GM23338 (cell line): ENCODE results near the gene TARS1. TPM values are rescaled to one million over a fixed set of nuclear protein-coding genes. Genes with fewer than 3 reads are reported as not detected.

Experiments
- ATAC-seq: fragments of 200-7000 bp; cut with Tn5 transposase; 3 replicates; pipeline ENCODE4 v1.9.1; 2020
- DNase-seq: peaks from one replicate; pipeline ENCODE4 v3.0.0-alpha.2; 2015; ENCODE audit warnings: low spot score
- H2AFZ ChIP-seq: fragments of 200-600 bp; sonication (generic); 2 replicates; pipeline ENCODE4 v1.8.0; 2016; ENCODE audit warnings: antibody characterized with exemption, mild to moderate bottlenecking, moderate library complexity
- H3F3A ChIP-seq: fragments of 200-600 bp; sonication (generic); replicated peaks from 2 replicates; pipeline ENCODE4 v1.8.0; 2017; ENCODE audit warnings: antibody characterized with exemption, mixed run types, low read depth
- H3K27ac ChIP-seq: fragments of 200-600 bp; sonication (generic); 2 replicates; pipeline ENCODE4 v1.6.1; 2016; ENCODE audit warnings: low read depth
- H3K27me3 ChIP-seq: fragments of 200-600 bp; sonication (generic); 2 replicates; pipeline ENCODE4 v1.8.0; 2016; ENCODE audit warnings: mild to moderate bottlenecking, mixed run types, moderate library complexity; ENCODE audit not compliant: insufficient read depth
- H3K36me3 ChIP-seq: fragments of 200-600 bp; sonication (generic); 2 replicates; pipeline ENCODE4 v1.8.0; 2016; ENCODE audit warnings: mild to moderate bottlenecking; ENCODE audit not compliant: insufficient read depth
- H3K4me1 ChIP-seq: fragments of 200-600 bp; sonication (generic); 2 replicates; pipeline ENCODE4 v1.8.0; 2016; ENCODE audit warnings: mild to moderate bottlenecking, moderate library complexity; ENCODE audit not compliant: insufficient read depth
- H3K4me2 ChIP-seq: fragments of 200-600 bp; sonication (generic); 2 replicates; pipeline ENCODE4 v1.7.1; 2017; ENCODE audit warnings: mixed run types
- H3K4me3 ChIP-seq: fragments of 200-600 bp; sonication (generic); 2 replicates; pipeline ENCODE4 v1.6.1; 2016; ENCODE audit warnings: mixed run types
- H3K79me2 ChIP-seq: fragments of 200-600 bp; sonication (generic); replicated peaks from 2 replicates; pipeline ENCODE4 v1.8.0; 2017; ENCODE audit warnings: mild to moderate bottlenecking; ENCODE audit not compliant: insufficient read depth
- H3K9me2 ChIP-seq: fragments of 200-600 bp; sonication (generic); 2 replicates; pipeline ENCODE4 v1.8.0; 2017; ENCODE audit not compliant: insufficient read depth
- H4K20me1 ChIP-seq: fragments of 200-600 bp; sonication (generic); replicated peaks from 2 replicates; pipeline ENCODE4 v1.8.0; 2017; ENCODE audit warnings: mild to moderate bottlenecking; ENCODE audit not compliant: insufficient read depth
- H3K27ac Mint-ChIP-seq: 2 replicates; pipeline ENCODE4 v1.8.0; 2020; ENCODE audit warnings: inconsistent platforms, mild to moderate bottlenecking, moderate library complexity, mixed read lengths
- H3K27me3 Mint-ChIP-seq: 3 replicates; pipeline ENCODE4 v1.8.0; 2022; ENCODE audit warnings: low read depth, mild to moderate bottlenecking, moderate library complexity, mixed read lengths, inconsistent platforms; ENCODE audit not compliant: insufficient read depth, poor library complexity
- H3K36me3 Mint-ChIP-seq: 3 replicates; pipeline ENCODE4 v1.8.0; 2021; ENCODE audit warnings: low read depth, mild to moderate bottlenecking, inconsistent platforms, moderate library complexity, mixed read lengths
- H3K4me1 Mint-ChIP-seq: 3 replicates; pipeline ENCODE4 v1.8.0; 2020; ENCODE audit warnings: mild to moderate bottlenecking, inconsistent platforms, mixed read lengths
- H3K4me3 Mint-ChIP-seq: 3 replicates; pipeline ENCODE4 v1.8.0; 2021; ENCODE audit warnings: moderate library complexity, mild to moderate bottlenecking, inconsistent platforms, mixed read lengths
- H3K9me3 Mint-ChIP-seq: 3 replicates; pipeline ENCODE4 v1.8.0; 2020; ENCODE audit warnings: moderate library complexity, mild to moderate bottlenecking, inconsistent platforms, mixed read lengths
- CTCF ChIP-seq, 2 experiments: fragments of 200-600 bp in 1 of 2; sonication (generic) in 1 of 2; conservative IDR thresholded peaks; 2 replicates each; pipeline versions ENCODE4 v1.5.1 to v1.6.1; 2016 to 2017; ENCODE audit warnings: antibody characterized with exemption in 2 of 2, low read depth in 2 of 2, mild to moderate bottlenecking in 2 of 2, moderate library complexity in 1 of 2
- NANOG ChIP-seq: IDR thresholded peaks from 2 replicates; pipeline ENCODE4 v1.6.1; 2016; ENCODE audit warnings: antibody characterized with exemption, borderline replicate concordance
- POLR2AphosphoS5 ChIP-seq: IDR thresholded peaks from 2 replicates; pipeline ENCODE4 v1.6.1; 2016; ENCODE audit warnings: antibody characterized with exemption, low read depth
- STAT1 ChIP-seq: IDR thresholded peaks from one replicate; pipeline ENCODE4 v1.6.1; 2016; ENCODE audit warnings: antibody characterized with exemption; ENCODE audit not compliant: unreplicated experiment
- ZNF331 ChIP-seq: fragments of 250-450 bp; sonication (Bioruptor Pico); IDR thresholded peaks from 2 replicates; pipeline ENCODE4 v1.5.0; 2020; ENCODE audit warnings: low read depth, mild to moderate bottlenecking, moderate library complexity
- polyA plus RNA-seq: library from polyadenylated mRNA; unstranded; fragments of >200 nt; fragmentation: Nextera tagmentation; extraction: Ambion mirVana; gene quantifications from 2 replicates; pipeline ENCODE4 v1.2.1, GENCODE V29; 2016
- total RNA-seq: library from RNA; depleted of rRNA; stranded (reverse); fragments of >200 nt; shearing (Covaris generic); gene quantifications from 2 replicates; pipeline ENCODE4 v1.2.3, GENCODE V29; 2014
- TF ChIP-seq, protein P1 (sequence below): IDR thresholded peaks from 2 replicates; pipeline ENCODE4 v1.6.1; 2016; ENCODE audit warnings: antibody characterized with exemption
- TF ChIP-seq, protein P2 (sequence below): fragments of 250-450 bp; sonication (Bioruptor Pico); IDR thresholded peaks from 2 replicates; pipeline ENCODE4 v1.5.0; 2020; ENCODE audit warnings: mild to moderate bottlenecking, moderate library complexity

TARS1 gene
- total and polyA plus RNA-seq, 2 experiments from 2014 or later: 458 to 473 TPM

- H3K4me2 ChIP-seq: no peak overlapping the region
These were observed 48.8 kb downstream of the TARS1 start for GRCh38 chr5:33489481-33490067.

More at GRCh38 chr5:33489481-33490067, 48.8 kb downstream of the TARS1 start:
- TF ChIP-seq, protein P1, sequence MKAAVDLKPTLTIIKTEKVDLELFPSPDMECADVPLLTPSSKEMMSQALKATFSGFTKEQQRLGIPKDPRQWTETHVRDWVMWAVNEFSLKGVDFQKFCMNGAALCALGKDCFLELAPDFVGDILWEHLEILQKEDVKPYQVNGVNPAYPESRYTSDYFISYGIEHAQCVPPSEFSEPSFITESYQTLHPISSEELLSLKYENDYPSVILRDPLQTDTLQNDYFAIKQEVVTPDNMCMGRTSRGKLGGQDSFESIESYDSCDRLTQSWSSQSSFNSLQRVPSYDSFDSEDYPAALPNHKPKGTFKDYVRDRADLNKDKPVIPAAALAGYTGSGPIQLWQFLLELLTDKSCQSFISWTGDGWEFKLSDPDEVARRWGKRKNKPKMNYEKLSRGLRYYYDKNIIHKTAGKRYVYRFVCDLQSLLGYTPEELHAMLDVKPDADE: no peak
- TF ChIP-seq CTCF (conservative IDR thresholded peaks at IDR 0.05; ENCODE audit: low read depth in 2 of 2) (no peak), ZNF331 (CRISPR knock-in tag) (no peak), POLR2AphosphoS5 (no peak), NANOG (no peak), STAT1 (no peak)
- TF ChIP-seq, protein P2, sequence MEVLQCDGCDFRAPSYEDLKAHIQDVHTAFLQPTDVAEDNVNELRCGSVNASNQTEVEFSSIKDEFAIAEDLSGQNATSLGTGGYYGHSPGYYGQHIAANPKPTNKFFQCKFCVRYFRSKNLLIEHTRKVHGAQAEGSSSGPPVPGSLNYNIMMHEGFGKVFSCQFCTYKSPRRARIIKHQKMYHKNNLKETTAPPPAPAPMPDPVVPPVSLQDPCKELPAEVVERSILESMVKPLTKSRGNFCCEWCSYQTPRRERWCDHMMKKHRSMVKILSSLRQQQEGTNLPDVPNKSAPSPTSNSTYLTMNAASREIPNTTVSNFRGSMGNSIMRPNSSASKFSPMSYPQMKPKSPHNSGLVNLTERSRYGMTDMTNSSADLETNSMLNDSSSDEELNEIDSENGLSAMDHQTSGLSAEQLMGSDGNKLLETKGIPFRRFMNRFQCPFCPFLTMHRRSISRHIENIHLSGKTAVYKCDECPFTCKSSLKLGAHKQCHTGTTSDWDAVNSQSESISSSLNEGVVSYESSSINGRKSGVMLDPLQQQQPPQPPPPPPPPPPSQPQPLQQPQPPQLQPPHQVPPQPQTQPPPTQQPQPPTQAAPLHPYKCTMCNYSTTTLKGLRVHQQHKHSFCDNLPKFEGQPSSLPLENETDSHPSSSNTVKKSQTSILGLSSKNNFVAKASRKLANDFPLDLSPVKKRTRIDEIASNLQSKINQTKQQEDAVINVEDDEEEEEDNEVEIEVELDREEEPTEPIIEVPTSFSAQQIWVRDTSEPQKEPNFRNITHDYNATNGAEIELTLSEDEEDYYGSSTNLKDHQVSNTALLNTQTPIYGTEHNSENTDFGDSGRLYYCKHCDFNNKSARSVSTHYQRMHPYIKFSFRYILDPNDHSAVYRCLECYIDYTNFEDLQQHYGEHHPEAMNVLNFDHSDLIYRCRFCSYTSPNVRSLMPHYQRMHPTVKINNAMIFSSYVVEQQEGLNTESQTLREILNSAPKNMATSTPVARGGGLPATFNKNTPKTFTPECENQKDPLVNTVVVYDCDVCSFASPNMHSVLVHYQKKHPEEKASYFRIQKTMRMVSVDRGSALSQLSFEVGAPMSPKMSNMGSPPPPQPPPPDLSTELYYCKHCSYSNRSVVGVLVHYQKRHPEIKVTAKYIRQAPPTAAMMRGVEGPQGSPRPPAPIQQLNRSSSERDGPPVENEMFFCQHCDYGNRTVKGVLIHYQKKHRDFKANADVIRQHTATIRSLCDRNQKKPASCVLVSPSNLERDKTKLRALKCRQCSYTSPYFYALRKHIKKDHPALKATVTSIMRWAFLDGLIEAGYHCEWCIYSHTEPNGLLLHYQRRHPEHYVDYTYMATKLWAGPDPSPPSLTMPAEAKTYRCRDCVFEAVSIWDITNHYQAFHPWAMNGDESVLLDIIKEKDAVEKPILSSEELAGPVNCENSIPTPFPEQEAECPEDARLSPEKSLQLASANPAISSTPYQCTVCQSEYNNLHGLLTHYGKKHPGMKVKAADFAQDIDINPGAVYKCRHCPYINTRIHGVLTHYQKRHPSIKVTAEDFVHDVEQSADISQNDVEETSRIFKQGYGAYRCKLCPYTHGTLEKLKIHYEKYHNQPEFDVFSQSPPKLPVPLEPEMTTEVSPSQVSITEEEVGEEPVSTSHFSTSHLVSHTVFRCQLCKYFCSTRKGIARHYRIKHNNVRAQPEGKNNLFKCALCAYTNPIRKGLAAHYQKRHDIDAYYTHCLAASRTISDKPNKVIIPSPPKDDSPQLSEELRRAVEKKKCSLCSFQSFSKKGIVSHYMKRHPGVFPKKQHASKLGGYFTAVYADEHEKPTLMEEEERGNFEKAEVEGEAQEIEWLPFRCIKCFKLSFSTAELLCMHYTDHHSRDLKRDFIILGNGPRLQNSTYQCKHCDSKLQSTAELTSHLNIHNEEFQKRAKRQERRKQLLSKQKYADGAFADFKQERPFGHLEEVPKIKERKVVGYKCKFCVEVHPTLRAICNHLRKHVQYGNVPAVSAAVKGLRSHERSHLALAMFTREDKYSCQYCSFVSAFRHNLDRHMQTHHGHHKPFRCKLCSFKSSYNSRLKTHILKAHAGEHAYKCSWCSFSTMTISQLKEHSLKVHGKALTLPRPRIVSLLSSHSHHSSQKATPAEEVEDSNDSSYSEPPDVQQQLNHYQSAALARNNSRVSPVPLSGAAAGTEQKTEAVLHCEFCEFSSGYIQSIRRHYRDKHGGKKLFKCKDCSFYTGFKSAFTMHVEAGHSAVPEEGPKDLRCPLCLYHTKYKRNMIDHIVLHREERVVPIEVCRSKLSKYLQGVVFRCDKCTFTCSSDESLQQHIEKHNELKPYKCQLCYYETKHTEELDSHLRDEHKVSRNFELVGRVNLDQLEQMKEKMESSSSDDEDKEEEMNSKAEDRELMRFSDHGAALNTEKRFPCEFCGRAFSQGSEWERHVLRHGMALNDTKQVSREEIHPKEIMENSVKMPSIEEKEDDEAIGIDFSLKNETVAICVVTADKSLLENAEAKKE (CRISPR knock-in tag): no peak
- Mint-ChIP-seq H3K27ac (no peak overlapping the region), H3K27me3 (no peaks in the 10 kb centered on the region), H3K36me3 (peaks cover 19% of the 10 kb centered on the region), H3K4me3 (no peak overlapping the region), H3K9me3 (peaks cover 14% of the 10 kb centered on the region), H3K4me1 (peaks cover 13% of the 10 kb centered on the region)
- DNase-seq (no peak), ATAC-seq (no peak)
- Histone ChIP-seq H3F3A (no peaks in the 10 kb centered on the region), H3K27ac (no peak overlapping the region), H3K9me2 (peaks cover 9% of the 10 kb centered on the region; the same call in 1 of the 2 replicates), H3K36me3 (no peaks in the 10 kb centered on the region), H3K27me3 (no peaks in the 10 kb centered on the region), H3K4me1 (peaks cover 6% of the 10 kb centered on the region), H3K4me3 (no peak overlapping the region), H3K79me2 (no peaks in the 10 kb centered on the region), H2AFZ (no peak overlapping the region), H4K20me1 (no peaks in the 10 kb centered on the region)
